Measurements from ENCODE around the gene TMSB10.
"Not testable (repeated sequence)": the region's sequence is repeated elsewhere in the genome, so short reads cannot be mapped to it uniquely, and the experiment has no call there.

Gene TMSB10

GRCh38 chr2:84904717-84905174 is 710 bp upstream of the TMSB10 start:
- DNase-seq = no peak

DNA sequence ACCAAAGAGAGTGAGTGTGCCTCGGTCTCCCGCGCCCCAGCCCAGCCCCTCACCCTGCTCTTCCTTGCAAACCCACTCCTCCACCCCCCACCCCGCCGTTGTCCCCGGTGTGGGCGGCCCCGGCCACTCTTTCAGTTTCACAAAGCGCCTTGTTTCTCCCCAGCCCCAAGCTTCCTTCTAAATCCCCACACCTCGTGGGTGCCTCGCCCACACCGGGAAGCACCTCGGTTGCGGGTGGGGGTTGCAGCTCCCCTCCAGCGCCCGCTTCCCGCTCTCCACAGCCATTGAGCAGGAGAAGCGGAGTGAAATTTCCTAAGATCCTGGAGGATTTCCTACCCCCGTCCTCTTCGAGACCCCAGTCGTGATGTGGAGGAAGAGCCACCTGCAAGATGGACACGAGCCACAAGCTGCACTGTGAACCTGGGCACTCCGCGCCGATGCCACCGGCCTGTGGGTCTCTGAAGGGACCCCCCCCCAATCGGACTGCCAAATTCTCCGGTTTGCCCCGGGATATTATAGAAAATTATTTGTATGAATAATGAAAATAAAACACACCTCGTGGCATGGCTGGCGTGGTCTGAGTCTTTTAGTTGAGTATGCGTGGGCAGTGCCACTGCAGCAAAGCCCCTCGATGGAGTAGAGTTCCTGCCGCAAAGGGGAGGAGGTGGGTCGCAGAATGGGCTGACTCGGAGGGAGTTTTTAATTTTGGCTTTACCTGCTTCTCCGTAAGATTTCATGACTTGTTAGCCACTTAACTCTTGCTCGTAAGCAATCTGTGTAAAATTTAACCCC is 848 bp downstream of the TMSB10 start:
- no peak for DNase-seq

DNA sequence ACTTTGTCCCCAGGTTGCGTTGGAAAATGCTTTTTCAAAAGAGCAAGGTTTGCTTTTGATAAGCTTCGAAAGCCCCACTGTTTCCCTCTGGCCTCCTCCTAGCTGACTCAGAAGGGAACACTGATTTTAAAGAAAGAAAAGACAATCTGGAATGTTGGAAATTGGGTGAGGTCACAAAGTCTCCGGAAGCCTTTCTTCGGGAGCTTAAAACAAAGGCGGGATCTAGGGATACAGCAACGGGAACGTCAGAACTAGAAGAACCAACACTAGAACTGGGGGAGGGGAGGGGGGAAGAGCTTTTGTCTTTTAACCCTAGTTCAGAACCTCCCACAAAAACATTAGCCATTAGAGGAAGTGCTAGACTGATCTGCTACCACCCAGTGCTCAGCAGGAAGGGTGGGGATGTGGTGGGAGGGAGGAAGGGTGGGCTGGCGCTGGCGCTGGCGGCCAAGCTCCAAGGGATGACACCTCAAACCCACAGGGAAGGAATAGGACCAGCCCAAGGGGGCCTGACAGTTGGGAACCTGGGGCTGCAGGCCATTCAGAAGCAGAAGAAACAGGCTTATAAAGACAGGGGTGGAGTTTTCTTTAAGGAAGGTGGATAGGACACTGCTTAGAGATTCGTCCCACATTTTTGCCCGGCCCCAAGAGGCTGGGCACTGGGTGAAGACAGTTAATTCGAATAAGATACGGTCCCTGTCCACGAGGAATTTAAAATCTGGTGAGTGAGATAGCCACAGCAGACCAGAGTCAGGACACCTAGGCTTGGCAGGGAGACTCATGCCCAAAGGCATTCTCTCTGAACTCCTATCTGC is 1.7 kb downstream of the TMSB10 start:
- no peak for DNase-seq

GRCh38 chr2:84908948-84909713 is 3.7 kb downstream of the TMSB10 start:
- no peak for DNase-seq

GRCh38 chr2:84911135-84911678 is 5.8 kb downstream of the TMSB10 start:
- DNase-seq = no peak

DNA sequence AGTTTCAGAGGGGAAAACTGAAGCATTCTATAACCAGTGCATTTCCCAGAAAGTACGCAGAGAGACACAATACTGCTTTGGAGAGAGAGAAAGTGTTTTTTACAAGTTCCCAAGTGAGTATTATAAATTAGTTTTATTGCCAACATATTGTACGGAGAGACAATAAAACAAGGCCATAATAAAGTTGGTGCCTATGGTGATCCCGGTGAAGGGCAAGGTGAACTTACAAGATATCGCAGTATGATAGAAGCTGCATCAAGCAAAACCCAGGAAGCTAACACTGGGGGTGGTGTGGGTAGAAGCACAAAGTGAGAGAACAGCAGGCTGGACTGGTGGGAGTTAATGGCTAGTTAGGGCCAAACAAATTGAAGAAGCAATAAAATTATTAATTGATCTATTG is 7.5 kb downstream of the TMSB10 start:
- no peak for DNase-seq

DNA sequence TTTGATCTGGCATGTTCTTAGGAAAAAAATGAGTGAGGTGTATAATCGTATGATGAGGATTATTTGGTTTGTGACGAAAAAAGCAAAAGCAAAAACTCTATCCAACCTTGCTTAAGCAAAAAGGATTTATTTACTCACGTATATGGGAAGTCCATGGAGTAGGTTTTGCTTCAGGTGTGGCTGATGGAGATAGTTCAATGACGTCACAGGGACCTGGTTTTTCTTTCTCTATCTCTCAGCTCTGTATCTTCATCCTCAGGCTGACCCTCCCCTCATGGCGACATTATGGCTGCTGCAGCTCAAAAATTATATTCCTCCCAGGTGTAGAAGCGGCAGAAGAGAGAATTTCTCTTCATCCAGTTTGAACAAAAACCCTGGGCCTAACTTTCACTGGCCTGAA is 8.9 kb downstream of the TMSB10 start:
- no peak for DNase-seq

DNA sequence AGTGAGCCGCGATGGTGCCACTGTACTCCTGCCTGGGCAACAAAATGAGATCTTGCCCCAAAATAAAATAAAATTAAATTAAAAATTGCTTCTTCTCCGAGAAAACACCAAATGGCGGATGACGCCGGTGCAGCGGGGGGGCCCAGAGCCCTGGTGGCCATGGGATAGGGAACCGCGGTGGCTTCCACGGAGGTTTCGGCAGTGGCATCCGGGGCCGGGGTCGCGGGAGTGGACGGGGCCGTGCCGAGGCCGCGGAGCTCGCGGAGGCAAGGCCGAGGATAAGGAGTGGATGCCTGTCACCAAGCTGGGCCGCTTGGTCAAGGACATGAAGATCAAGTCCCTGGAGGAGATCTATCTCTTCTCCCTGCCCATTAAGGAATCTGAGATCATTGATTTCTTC is 10.2 kb downstream of the TMSB10 start:
- not testable (repeated sequence) for DNase-seq

- not testable (repeated sequence) for DNase-seq
Measured at GRCh38 chr2:84917821-84918220, 12.4 kb downstream of the TMSB10 start.

DNA sequence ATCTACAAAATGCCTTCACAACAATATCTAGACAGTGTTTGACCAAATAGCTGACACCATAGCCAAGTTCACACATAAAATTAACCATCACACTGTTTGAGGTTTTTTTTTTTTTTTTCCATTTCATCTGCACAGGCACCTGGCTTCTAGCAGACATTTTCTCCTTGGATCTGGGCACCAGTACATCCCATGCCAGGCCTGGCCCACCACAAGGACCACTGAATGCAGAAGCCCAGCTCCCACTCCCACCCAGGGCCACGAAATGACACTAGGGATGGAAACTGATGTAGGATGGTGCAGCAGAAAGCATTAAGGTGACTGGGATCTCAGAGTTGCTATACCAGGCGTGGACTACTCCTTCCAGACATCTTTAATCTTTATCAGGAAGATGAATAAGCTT is 13.0 kb downstream of the TMSB10 start:
- DNase-seq = no peak

- no peak for DNase-seq
Measured at GRCh38 chr2:84919885-84920580, 14.6 kb downstream of the TMSB10 start.

DNA sequence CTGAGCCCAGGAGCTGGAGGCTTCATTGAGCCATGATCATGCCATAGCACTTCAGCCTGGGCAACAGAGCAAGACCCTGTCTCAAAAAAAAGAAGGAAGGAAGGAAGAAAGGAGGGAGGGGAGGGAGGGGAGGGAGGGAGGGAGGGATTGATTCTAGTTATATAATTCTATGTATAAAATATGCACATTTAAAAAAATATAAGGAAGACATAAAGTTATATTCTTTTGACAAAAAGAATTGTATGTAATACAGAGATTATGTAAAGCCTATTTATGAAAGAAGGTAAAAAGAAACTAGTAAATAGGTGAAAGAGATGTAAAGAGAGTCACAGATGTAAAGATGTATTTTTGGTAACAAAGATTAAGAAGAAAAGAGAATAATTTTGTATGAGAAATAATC is 17.6 kb downstream of the TMSB10 start:
- DNase-seq = no peak

- DNase-seq = no peak
Measured at GRCh38 chr2:84924173-84925106, 19.0 kb downstream of the TMSB10 start.

GRCh38 chr2:84925336-84925723 is 19.9 kb downstream of the TMSB10 start:
- no peak for DNase-seq

- DNase-seq = peak in 1 of 2 experiments; percentile 39
Measured at GRCh38 chr2:84925724-84926376, 20.4 kb downstream of the TMSB10 start.

GRCh38 chr2:84927275-84927627 is 21.8 kb downstream of the TMSB10 start:
- DNase-seq = no peak

- no peak for DNase-seq
Measured at GRCh38 chr2:84931384-84931821, 25.9 kb downstream of the TMSB10 start.

GRCh38 chr2:84938194-84938879 is 32.9 kb downstream of the TMSB10 start:
- no peak for DNase-seq

DNA sequence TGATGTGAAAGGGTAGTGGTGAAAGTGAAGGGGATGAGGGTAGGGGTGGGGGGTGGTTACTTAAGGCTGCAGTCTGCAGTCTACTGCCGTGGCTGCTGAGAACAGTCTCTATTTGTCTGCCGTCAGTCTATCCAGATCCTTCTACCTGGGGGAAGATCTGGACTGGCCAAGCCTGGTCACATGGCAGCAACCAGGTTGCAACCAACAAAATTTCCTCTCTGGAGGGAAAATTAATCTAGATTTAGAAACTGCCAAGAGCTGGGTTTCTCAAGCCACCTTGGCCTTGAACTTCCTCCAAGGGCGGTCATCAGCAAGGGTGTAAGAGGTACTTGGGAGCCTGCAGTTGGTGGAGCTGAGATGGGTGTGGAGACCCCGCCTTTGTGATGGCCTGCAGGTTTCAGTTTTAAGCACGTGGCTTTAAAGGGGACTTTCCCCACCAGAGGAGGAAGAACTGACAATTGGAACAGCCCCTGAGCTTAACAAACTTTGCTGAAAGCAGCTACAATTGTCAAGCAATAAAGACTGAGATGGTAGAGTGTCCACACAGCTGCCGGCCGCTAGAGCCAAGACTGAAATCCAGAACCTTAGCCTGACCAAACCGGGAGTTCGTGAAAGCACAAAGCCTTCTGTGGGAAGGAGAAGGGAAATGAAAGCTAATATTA is 34.1 kb downstream of the TMSB10 start:
- no peak for DNase-seq

GRCh38 chr2:84940088-84940470 is 34.6 kb downstream of the TMSB10 start:
- DNase-seq = no peak
